WI38 (cell line): ENCODE results near the gene RXRA.

Source experiments
- H3K4me3 ChIP-seq: 2 replicates; pipeline ENCODE4 v1.5.1; 2011; ENCODE audit warnings: low read depth, mild to moderate bottlenecking, control low read depth, low read length
- TF ChIP-seq, protein P1 (sequence below): IDR thresholded peaks from 2 replicates; pipeline ENCODE4 v1.5.1; 2012; ENCODE audit warnings: low read depth, mild to moderate bottlenecking, control low read depth, low read length

The RXRA gene

DNA sequence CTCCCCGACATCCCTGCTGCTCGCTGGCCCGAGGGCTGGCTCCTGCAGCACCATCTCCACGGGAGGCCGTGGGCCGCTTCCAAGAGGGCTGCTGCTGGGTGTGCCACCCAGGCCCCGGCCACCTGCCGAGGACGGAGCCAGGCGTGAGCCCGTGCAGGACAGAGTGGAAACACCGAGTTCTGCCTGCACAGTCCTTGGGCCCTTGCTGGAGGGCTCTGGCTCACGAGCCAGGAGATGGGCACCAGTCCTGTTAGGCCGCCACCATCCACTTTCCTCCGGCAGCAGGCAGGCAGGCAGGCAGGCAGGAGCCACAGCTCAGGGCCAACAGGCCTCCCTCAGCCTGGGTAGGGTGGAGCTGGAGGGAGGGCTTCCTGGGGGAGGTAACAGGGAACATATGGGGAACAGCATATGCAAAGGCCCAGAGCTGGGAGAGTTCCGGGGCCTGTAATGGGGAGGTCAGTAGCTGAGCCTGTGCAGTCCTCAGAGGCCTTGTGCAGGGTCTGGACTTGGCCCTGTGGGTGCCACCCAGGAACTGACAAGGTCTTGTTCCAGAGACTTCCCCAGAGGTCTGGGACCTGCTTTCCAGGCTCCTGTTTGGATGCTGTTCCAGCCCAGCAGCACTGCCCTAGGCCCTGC is 31.9 kb downstream of the RXRA start:
- TF ChIP-seq, protein P1, sequence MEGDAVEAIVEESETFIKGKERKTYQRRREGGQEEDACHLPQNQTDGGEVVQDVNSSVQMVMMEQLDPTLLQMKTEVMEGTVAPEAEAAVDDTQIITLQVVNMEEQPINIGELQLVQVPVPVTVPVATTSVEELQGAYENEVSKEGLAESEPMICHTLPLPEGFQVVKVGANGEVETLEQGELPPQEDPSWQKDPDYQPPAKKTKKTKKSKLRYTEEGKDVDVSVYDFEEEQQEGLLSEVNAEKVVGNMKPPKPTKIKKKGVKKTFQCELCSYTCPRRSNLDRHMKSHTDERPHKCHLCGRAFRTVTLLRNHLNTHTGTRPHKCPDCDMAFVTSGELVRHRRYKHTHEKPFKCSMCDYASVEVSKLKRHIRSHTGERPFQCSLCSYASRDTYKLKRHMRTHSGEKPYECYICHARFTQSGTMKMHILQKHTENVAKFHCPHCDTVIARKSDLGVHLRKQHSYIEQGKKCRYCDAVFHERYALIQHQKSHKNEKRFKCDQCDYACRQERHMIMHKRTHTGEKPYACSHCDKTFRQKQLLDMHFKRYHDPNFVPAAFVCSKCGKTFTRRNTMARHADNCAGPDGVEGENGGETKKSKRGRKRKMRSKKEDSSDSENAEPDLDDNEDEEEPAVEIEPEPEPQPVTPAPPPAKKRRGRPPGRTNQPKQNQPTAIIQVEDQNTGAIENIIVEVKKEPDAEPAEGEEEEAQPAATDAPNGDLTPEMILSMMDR = no peak
- no peak overlapping the region for H3K4me3 ChIP-seq

DNA sequence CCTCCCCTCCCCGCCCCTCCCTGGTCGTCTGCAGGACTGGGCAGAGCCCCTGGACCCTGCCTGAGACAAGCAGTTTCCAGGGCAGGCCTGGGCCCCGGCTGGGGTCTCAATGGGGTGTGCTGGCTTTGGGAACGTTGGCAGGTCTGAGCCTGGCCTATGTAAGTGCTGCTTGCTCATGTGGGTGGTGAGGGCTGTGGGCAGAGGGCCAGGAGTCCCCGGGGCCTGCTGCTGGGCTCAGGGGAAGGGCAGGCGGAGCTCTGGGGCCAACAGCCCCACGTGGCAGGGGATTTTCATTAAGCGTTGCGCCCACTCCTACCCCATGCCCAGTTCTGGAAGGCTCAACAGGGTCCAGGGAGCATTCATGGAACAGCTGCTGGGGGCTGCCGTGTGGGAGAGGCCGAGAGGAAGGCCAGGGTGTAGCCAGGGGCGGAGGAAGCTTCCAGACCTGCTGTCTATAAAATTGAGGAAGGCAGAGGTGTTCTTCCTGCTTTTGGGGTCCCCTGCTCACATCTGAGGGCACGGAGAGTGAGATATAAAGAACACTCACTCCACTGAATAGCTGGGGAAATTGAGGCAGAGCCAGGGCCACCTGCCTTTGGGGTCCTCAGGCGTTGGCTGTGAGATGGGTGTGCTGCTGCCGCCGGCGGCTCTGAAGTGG is 32.5 kb downstream of the RXRA start:
- TF ChIP-seq, protein P1 = no peak
- H3K4me3 ChIP-seq = no peak overlapping the region

DNA sequence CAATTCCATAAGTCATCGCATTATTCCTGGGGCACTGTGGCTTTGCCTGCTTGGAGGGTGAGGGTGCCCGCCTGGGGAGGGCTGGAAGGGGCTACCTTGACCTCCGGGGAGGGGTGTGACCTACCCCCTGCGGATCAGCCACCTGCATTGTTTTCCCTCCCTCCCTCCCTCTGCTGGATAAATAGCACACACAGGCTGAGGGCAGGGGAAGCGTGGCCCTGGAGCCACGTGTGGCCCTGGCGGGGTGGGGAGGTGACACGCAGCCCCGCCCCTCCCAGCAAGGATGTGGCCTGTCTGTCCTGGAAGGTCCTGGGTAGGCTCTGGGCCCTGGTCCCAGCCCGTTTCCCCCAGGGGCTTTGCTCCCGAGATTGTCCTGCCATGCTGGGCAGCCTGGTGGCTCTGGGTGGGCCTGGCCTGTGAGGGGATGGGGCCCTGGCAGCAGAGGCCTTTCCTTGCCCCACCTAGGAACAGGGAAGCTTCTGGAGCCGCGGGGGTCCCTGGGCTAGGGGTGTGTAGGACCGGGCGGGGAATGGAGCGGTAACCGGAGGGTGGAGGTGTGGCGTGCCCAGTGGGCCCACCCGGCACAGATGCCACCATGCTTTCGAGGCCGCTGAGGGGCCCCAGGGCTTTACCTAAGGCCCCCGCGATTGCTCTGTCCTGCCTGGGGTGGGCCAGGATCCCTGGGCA is 33.4 kb downstream of the RXRA start:
- TF ChIP-seq, protein P1 = no peak
- no peak overlapping the region for H3K4me3 ChIP-seq

DNA sequence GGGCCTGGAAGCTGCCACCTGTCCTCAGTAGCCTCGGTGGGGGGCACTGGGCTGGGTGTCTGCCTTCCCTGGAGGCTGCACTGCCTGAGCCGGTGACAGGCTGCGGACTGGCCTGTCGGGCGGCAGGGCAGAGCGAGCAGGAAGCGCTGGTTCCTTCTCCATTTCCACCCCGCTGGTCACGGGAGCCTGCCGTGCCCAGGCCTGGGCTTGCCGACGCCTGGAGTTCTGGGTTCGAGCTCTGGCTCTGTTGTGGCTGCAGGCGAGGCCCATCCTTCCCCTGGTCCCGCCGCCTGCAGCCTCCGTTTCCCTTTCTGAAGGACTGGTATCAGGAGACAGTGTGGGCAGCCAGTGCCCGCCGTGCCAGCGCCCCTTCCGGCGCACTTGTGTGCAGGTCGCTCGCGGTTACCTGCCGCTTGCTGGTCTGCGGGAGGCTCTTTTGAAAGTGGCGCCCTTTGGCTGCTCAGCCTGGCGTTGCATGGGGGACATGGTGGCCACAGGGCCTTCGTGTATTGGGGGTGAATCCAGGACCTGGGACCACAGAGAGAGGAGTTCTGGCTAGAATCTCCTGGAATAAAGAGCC is 34.0 kb downstream of the RXRA start:
- no peak overlapping the region for H3K4me3 ChIP-seq
- TF ChIP-seq, protein P1 = no peak

DNA sequence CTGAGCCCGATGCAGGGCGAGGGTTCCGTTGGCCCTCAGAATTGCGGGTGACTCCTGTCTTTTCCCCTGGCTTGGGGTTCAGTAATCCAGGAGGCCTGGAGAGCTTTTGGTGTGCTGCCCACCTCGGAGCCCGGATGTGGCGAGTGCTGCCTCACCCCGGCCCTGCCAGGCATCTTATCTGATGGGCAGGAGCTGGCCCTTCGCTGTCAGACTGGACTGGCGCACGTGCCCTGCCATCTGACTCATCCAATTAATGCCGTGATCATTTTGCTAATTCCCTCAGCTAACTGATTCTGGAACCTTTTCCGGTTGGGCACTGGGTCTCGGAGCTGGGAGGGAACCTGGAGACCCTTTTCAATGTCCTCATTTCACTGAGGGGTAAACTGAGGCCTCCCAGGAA is 34.6 kb downstream of the RXRA start:
- TF ChIP-seq, protein P1 = no peak
- no peak overlapping the region for H3K4me3 ChIP-seq

DNA sequence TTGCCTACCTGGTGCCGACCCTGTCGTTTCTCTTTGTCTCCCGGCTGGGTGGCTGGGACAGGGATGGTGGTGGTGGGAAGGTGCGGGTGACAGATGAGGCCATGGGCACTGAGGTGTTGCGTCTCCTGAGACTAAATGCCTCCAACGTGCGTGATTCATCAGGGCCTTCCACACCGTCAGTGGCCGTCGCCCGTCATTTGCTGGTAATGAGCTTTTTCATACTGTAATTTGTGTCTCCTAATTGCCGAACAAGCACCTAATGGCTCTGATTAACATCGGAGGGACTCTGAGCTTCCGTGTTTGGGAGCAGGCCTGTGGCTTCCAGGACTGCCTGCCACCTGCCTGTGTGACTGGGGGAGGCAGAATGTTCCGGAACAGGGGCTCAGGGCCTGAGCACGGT is 35.2 kb downstream of the RXRA start:
- H3K4me3 ChIP-seq = no peak overlapping the region
- TF ChIP-seq, protein P1 = no peak

DNA sequence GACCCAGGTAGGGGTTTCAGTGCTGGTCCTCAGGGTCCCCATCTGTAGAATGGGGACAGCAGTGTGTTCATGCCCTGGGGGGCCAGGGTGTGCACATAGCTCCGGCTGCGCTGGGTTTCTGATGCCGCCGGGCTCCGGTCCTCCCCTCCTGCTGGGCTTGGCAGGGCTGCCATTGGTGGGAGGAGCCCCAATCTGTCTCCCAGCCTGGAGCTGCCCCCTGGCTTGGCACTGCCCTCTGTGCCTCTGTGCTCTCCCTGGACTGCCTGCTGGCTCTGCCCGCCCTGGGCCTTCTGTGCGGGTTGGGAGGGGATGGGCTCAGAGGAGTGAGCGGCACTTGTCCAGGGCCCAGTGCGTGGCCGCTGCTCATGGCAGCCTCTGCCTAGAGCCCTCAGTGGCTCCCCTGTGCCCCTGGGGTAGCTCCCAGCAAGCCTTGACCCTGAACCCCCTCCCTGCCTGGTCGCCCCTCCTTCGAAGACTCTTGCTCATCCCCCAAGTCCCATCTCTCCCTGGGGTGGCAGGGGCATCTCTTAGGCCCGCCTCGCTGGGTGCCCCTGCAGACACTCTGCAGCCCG is 35.7 kb downstream of the RXRA start:
- TF ChIP-seq, protein P1 = no peak
- H3K4me3 ChIP-seq = no peak overlapping the region
